ENCODE measurements around the gene NRG3. TPM values are rescaled to one million over a fixed set of nuclear protein-coding genes. Genes with fewer than 3 reads are reported as not detected.

The NRG3 gene
- not detected for total RNA-seq

- Mint-ChIP-seq H3K36me3 (peaks cover 4% of the 10 kb centered on the region), H3K9me3 (ENCODE audit: low read depth) (peaks cover 2% of the 10 kb centered on the region), H3K4me3 (no peak within 1 kb of the TSS), H3K27me3 (peaks cover 45% of the 10 kb centered on the region), H3K27ac (no peak within 1 kb of the TSS), H3K4me1 (peaks cover 6% of the 10 kb centered on the region)
- DNase-seq = no peak
- no peak for ATAC-seq
- CTCF ChIA-PET = no interaction called here
These were observed at the start of gene NRG3 for GRCh38 chr10:81874875-81875466. NRG3 (plus strand) TSS chr10:81875194.

- DNase-seq = no peak
- H3K9me3 Mint-ChIP-seq (ENCODE audit: low read depth) = peaks cover 7% of the 10 kb centered on the region
- no peaks in the 10 kb centered on the region for H3K36me3 Mint-ChIP-seq
- H3K4me3 Mint-ChIP-seq = no peak overlapping the region
- no peak overlapping the region for H3K27ac Mint-ChIP-seq
- CTCF ChIA-PET = no interaction called here
- ATAC-seq = no peak
- H3K4me1 Mint-ChIP-seq = no peaks in the 10 kb centered on the region
- no peaks in the 10 kb centered on the region for H3K27me3 Mint-ChIP-seq
These were observed 46.7 kb upstream of the NRG3 start for GRCh38 chr10:81828251-81828650.

GRCh38 chr10:81831060-81831459, 43.9 kb upstream of the NRG3 start:
- Mint-ChIP-seq H3K9me3 (ENCODE audit: low read depth) (peaks cover 7% of the 10 kb centered on the region), H3K4me3 (no peak overlapping the region), H3K27ac (no peak overlapping the region)

GRCh38 chr10:81838950-81839349, 36.0 kb upstream of the NRG3 start:
- Mint-ChIP-seq H3K4me3 (no peak overlapping the region), H3K9me3 (ENCODE audit: low read depth) (no peaks in the 10 kb centered on the region), H3K27ac (no peak overlapping the region), H3K4me1 (no peaks in the 10 kb centered on the region), H3K27me3 (no peaks in the 10 kb centered on the region), H3K36me3 (no peaks in the 10 kb centered on the region)
- CTCF ChIA-PET = no interaction called here
- no peak for DNase-seq
- ATAC-seq = no peak

More at GRCh38 chr10:81831060-81831459, 43.9 kb upstream of the NRG3 start:
- CTCF ChIA-PET = no interaction called here
- H3K4me1 Mint-ChIP-seq = no peaks in the 10 kb centered on the region
- H3K27me3 Mint-ChIP-seq = no peaks in the 10 kb centered on the region
- ATAC-seq = no peak
- H3K36me3 Mint-ChIP-seq = no peaks in the 10 kb centered on the region
- DNase-seq = no peak

GRCh38 chr10:81843042-81843441, 32.0 kb upstream of the NRG3 start:
- DNase-seq = no peak
- Mint-ChIP-seq H3K27ac (no peak overlapping the region), H3K36me3 (no peaks in the 10 kb centered on the region), H3K4me1 (no peaks in the 10 kb centered on the region), H3K9me3 (ENCODE audit: low read depth) (no peaks in the 10 kb centered on the region), H3K4me3 (no peak overlapping the region), H3K27me3 (no peaks in the 10 kb centered on the region)
- no peak for ATAC-seq
- CTCF ChIA-PET = no interaction called here

- Mint-ChIP-seq H3K9me3 (ENCODE audit: low read depth) (peaks cover 3% of the 10 kb centered on the region), H3K4me3 (no peak overlapping the region), H3K27me3 (no peaks in the 10 kb centered on the region), H3K36me3 (no peaks in the 10 kb centered on the region), H3K27ac (no peak overlapping the region), H3K4me1 (no peaks in the 10 kb centered on the region)
- no peak for ATAC-seq
- no peak for DNase-seq
- CTCF ChIA-PET = no interaction called here
These were observed 27.3 kb upstream of the NRG3 start for GRCh38 chr10:81847675-81848074.

- no peaks in the 10 kb centered on the region for H3K36me3 Mint-ChIP-seq
- peaks cover 3% of the 10 kb centered on the region for H3K9me3 Mint-ChIP-seq (ENCODE audit: low read depth)
- ATAC-seq (no peak), DNase-seq (no peak)
- no peaks in the 10 kb centered on the region for H3K4me1 Mint-ChIP-seq
- H3K27me3 Mint-ChIP-seq = no peaks in the 10 kb centered on the region
- no peak overlapping the region for H3K4me3 Mint-ChIP-seq
- H3K27ac Mint-ChIP-seq = no peak overlapping the region
- CTCF ChIA-PET = no interaction called here
These were observed 26.5 kb upstream of the NRG3 start for GRCh38 chr10:81848514-81848913.

GRCh38 chr10:81848931-81849330, 26.1 kb upstream of the NRG3 start:
- no peaks in the 10 kb centered on the region for H3K27me3 Mint-ChIP-seq
- CTCF ChIA-PET = no interaction called here
- H3K36me3 Mint-ChIP-seq = no peaks in the 10 kb centered on the region

GRCh38 chr10:81862596-81862995, 12.4 kb upstream of the NRG3 start:
- ATAC-seq (no peak), DNase-seq (no peak)
- no peak overlapping the region for H3K27ac Mint-ChIP-seq
- peaks cover 2% of the 10 kb centered on the region for H3K9me3 Mint-ChIP-seq (ENCODE audit: low read depth)
- no peaks in the 10 kb centered on the region for H3K36me3 Mint-ChIP-seq
- CTCF ChIA-PET = no interaction called here
- no peaks in the 10 kb centered on the region for H3K4me1 Mint-ChIP-seq
- H3K27me3 Mint-ChIP-seq = no peaks in the 10 kb centered on the region
- H3K4me3 Mint-ChIP-seq = no peak overlapping the region

More at GRCh38 chr10:81848931-81849330, 26.1 kb upstream of the NRG3 start:
- no peaks in the 10 kb centered on the region for H3K4me1 Mint-ChIP-seq
- H3K9me3 Mint-ChIP-seq (ENCODE audit: low read depth) = peaks cover 3% of the 10 kb centered on the region
- no peak overlapping the region for H3K27ac Mint-ChIP-seq
- no peak overlapping the region for H3K4me3 Mint-ChIP-seq
- ATAC-seq = no peak
- DNase-seq = no peak

GRCh38 chr10:81863771-81864170, 11.2 kb upstream of the NRG3 start:
- Mint-ChIP-seq H3K4me1 (no peaks in the 10 kb centered on the region), H3K27ac (no peak overlapping the region), H3K9me3 (ENCODE audit: low read depth) (peaks cover 2% of the 10 kb centered on the region), H3K27me3 (no peaks in the 10 kb centered on the region), H3K36me3 (no peaks in the 10 kb centered on the region), H3K4me3 (no peak overlapping the region)
- DNase-seq = no peak
- ATAC-seq = no peak
- CTCF ChIA-PET = no interaction called here

- H3K4me3 Mint-ChIP-seq = no peak overlapping the region
- DNase-seq (no peak), ATAC-seq (no peak)
- CTCF ChIA-PET = no interaction called here
- no peak overlapping the region for H3K27ac Mint-ChIP-seq
- peaks cover 2% of the 10 kb centered on the region for H3K9me3 Mint-ChIP-seq (ENCODE audit: low read depth)
- no peaks in the 10 kb centered on the region for H3K4me1 Mint-ChIP-seq
- H3K27me3 Mint-ChIP-seq = no peaks in the 10 kb centered on the region
- no peaks in the 10 kb centered on the region for H3K36me3 Mint-ChIP-seq
These were observed 9.4 kb upstream of the NRG3 start for GRCh38 chr10:81865581-81865980.

- ATAC-seq (no peak), DNase-seq (no peak)
- Mint-ChIP-seq H3K9me3 (ENCODE audit: low read depth) (peaks cover 2% of the 10 kb centered on the region), H3K4me3 (no peak overlapping the region), H3K27me3 (peaks cover 2% of the 10 kb centered on the region), H3K36me3 (no peaks in the 10 kb centered on the region), H3K27ac (no peak overlapping the region), H3K4me1 (no peaks in the 10 kb centered on the region)
- CTCF ChIA-PET = no interaction called here
These were observed 8.2 kb upstream of the NRG3 start for GRCh38 chr10:81866753-81867152.

GRCh38 chr10:81870472-81870871, 4.5 kb upstream of the NRG3 start:
- Mint-ChIP-seq H3K27ac (no peak overlapping the region), H3K9me3 (ENCODE audit: low read depth) (peaks cover 2% of the 10 kb centered on the region), H3K36me3 (peaks cover 1% of the 10 kb centered on the region), H3K4me3 (no peak overlapping the region), H3K27me3 (peaks cover 21% of the 10 kb centered on the region), H3K4me1 (no peaks in the 10 kb centered on the region)
- ATAC-seq (no peak), DNase-seq (no peak)
- CTCF ChIA-PET = no interaction called here

GRCh38 chr10:81871558-81871957, 3.4 kb upstream of the NRG3 start:
- Mint-ChIP-seq H3K27me3 (peaks cover 32% of the 10 kb centered on the region), H3K4me1 (peaks cover 6% of the 10 kb centered on the region), H3K27ac (no peak overlapping the region), H3K36me3 (peaks cover 4% of the 10 kb centered on the region), H3K4me3 (no peak overlapping the region), H3K9me3 (ENCODE audit: low read depth) (peaks cover 2% of the 10 kb centered on the region)
- DNase-seq = no peak
- CTCF ChIA-PET = no interaction called here
- no peak for ATAC-seq
